ENCODE data around the gene SFI1.
A peak's percentile ranks its signal among the peaks of the same experiment; 100 is the strongest.

Gene SFI1

DNA sequence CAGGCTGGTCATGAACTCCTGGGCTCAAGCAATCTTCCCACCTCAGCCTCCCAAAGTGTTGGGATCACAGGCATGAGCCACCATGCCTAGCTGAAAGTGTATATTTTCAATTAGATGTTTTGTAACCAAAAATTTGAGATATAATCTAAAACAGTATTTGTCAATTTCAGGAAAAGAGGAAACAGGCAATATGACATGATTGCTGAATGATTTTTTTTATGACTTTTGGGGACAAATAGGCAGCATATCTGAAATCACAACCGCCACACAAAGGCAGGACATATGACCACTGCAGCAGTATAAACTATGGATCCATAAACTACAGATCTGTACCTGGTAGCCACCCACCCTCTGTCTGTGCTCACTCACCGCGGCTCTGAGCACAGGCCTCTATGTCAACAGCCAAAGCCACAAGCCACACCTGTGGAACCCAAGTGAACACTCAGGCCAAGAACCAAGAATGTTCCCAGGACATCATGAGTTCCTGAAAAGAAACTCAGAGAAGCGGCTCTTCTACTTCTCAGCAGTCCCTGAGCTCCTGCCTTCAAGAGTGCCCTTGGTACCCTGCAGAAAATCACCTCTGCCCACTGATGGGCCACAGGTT lies 143.2 kb downstream of the SFI1 start:
- CTCF ChIA-PET, result no interaction called here

DNA sequence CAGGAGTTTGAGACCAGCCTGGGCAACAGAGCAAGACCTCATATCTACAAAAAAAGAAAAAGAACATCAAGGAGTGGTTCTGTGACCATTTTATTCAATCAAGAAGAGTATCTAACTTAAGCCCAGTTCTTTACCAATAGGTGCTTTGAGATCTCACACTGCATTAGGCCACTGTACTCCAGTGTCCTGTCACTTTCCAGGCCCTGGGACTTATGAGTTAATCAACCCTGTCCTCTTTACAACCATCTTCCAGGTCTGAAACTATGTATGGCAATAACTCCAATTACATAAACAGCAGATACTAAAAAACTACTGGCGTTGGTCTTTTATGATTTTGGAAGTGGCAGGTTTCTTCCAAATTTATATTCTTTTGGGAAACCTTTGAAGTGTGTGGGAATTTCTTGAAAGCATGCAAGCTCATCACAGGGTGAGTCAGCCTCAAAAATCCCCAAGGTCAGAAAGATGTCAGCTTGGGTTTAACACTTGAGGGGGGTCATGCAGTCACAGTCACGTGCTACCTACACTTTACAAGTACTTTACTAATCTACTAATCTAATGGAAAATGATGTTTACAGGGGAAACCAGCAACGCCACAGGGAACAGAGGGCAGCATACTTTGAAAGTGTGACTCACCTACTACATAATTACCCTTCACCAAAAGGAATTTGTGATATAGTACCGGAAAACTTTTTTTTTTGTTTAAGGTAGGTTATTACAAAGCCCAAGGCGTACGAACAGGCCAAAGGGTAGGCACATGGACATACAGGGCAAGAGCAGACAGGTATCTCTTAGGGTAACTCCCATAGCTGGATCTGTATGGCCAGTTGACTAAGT lies 150.1 kb downstream of the SFI1 start:
- TF ChIP-seq, protein P1, sequence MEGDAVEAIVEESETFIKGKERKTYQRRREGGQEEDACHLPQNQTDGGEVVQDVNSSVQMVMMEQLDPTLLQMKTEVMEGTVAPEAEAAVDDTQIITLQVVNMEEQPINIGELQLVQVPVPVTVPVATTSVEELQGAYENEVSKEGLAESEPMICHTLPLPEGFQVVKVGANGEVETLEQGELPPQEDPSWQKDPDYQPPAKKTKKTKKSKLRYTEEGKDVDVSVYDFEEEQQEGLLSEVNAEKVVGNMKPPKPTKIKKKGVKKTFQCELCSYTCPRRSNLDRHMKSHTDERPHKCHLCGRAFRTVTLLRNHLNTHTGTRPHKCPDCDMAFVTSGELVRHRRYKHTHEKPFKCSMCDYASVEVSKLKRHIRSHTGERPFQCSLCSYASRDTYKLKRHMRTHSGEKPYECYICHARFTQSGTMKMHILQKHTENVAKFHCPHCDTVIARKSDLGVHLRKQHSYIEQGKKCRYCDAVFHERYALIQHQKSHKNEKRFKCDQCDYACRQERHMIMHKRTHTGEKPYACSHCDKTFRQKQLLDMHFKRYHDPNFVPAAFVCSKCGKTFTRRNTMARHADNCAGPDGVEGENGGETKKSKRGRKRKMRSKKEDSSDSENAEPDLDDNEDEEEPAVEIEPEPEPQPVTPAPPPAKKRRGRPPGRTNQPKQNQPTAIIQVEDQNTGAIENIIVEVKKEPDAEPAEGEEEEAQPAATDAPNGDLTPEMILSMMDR (conservative IDR thresholded peaks at IDR 0.05; ENCODE audit: low read depth), result no peak
- ChIA-PET POLR2A (ENCODE audit: low non-redundant PET) (no interaction called here), CTCF (interaction anchor here (0.6 kb wide), 1 partner anchor 188 kb away, joined by 4 read pairs; no protein-coding TSS in a partner anchor)
- peak overlapping the region; percentile 83 for H3K27ac ChIP-seq
- peak; percentile 88 for DNase-seq (ENCODE audit: low spot score)

More for the DNA sequence above, 143.2 kb downstream of the SFI1 start:
- POLR2A ChIA-PET (ENCODE audit: low non-redundant PET), result no interaction called here
- H3K27ac ChIP-seq, result peak overlapping the region; percentile 9; the same call in 1 of the 2 replicates
- TF ChIP-seq, protein P1 (conservative IDR thresholded peaks at IDR 0.05; ENCODE audit: low read depth), result no peak
- no peak for DNase-seq (ENCODE audit: low spot score)

DNA sequence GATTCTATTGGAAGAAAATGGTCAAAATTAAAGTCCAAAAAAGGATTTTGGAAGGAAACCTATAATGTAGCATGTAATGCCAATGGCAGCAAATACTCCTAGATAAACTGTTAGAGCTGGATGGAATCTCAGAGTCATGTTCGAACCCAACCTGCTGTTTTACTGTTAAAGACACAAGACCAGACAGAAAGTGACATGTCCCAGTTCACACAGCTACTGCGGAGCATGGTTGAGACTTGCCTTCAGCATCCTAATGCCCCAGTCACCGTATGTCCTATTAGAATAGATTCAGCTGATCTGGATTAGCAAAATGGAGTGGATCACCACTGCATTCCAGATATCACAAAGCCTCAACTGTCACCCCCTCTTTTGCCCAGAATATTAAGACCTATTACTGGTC lies 150.7 kb downstream of the SFI1 start:
- POLR2A ChIA-PET (ENCODE audit: low non-redundant PET), result no interaction called here
- CTCF ChIA-PET, result interaction anchor here (0.6 kb wide), 1 partner anchor 188 kb away, joined by 4 read pairs; no protein-coding TSS in a partner anchor
- TF ChIP-seq, protein P1 (conservative IDR thresholded peaks at IDR 0.05; ENCODE audit: low read depth), result no peak
- DNase-seq (ENCODE audit: low spot score), result no peak
- no peak overlapping the region for H3K27ac ChIP-seq

DNA sequence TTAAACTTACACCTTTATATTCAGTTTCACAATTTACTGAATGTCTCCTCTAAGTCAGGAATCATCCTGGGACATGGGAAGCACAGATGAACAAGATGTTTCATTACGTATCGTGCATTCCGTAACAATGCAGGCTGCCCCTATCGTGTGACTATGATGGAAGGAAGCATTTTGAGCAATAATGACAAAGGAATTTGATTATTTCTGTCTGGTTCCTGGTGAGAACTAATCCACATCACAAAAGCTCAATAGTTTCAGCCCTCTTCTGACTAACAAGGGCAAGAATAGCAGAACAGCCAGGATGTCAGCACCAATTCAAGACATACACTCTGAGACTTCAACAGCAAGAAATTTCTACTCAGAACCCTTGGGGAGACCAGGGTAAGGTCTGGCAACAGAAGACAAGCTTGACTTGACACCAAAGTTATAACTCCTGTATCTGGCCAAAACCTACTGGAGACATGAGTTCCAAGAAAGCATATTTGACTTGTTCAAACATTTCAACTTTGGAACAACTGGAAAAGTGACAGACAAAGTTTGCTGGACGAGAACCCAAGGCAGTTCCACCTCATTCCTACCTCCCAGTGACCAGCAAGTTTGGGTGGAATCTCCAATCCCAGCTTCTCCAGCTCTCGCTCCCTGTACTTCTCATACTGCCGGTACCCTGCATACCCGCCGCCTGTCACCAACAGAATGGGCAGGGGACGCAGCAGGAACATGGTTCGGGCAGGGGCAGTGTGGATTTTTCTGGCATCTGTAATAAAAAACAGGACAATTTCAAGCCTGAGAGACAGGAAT lies 151.4 kb downstream of the SFI1 start:
- ChIA-PET POLR2A (ENCODE audit: low non-redundant PET) (no interaction called here), CTCF (no interaction called here)
- H3K27ac ChIP-seq, result peak overlapping the region; percentile 85
- no peak for DNase-seq (ENCODE audit: low spot score)
- TF ChIP-seq, protein P1 (conservative IDR thresholded peaks at IDR 0.05; ENCODE audit: low read depth), result no peak

DNA sequence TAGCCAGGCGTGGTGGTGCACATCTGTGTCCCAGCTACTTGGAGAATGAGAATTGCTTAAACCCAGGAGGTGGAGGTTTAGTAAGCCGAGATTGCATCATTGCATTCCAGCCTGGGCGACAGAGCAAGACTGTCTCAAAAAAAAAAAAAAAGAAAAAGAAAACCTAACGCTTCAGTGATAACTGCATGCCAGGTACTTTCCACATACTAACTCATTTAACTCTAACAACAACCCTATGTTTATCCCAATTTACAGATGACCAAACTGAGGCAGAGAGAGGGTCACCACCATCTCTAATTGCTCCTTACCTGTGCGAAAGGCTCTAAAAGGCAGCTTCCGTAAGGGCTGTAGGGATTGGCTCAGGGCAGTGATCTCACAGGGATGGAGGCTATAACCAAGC lies 154.1 kb downstream of the SFI1 start:
- POLR2A ChIA-PET (ENCODE audit: low non-redundant PET), result no interaction called here
- peak overlapping the region; percentile 85 for H3K27ac ChIP-seq
- CTCF ChIA-PET, result no interaction called here
- TF ChIP-seq, protein P1 (conservative IDR thresholded peaks at IDR 0.05; ENCODE audit: low read depth), result no peak
- DNase-seq (ENCODE audit: low spot score), result no peak

DNA sequence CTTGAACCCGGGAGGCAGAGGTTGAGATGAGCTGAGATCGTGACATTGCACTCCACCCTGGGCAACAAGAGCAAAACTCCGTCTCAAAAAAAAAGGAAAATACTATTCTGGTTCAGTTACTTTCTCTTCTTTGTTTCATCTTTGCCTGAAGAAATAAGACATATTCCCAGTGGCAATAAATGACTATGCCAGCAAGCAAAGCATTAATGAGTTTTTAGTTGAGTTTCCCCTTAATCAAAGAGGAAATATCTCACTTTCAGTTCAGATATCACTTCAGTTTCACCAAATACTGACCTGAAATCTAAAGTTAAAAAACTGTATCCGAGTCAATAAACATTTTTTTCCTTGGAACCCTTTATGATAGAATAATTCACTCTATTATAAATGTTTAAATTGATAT lies 155.3 kb downstream of the SFI1 start:
- DNase-seq (ENCODE audit: low spot score), result no peak
- ChIA-PET POLR2A (ENCODE audit: low non-redundant PET) (no interaction called here), CTCF (no interaction called here)
- TF ChIP-seq, protein P1 (conservative IDR thresholded peaks at IDR 0.05; ENCODE audit: low read depth), result no peak
- peak overlapping the region; percentile 79 for H3K27ac ChIP-seq

Measured in RWPE1 (cell line).